Measurements from ENCODE around the gene GOLGA6D.
A peak's percentile ranks its signal among the peaks of the same experiment; 100 is the strongest.
"Not testable (repeated sequence)": the region's sequence is repeated elsewhere in the genome, so short reads cannot be mapped to it uniquely, and the experiment has no call there.

Gene GOLGA6D

GRCh38 chr15:75284152-75284551 lies 1.5 kb downstream of the GOLGA6D start:
- DNase-seq = not testable (repeated sequence)

GRCh38 chr15:75293660-75294059 lies 11.0 kb downstream of the GOLGA6D start:
- not testable (repeated sequence) for DNase-seq

GRCh38 chr15:75298541-75299310 lies 16.1 kb downstream of the GOLGA6D start:
- not testable (repeated sequence) for DNase-seq

GRCh38 chr15:75299311-75299688 lies 16.7 kb downstream of the GOLGA6D start:
- peak; percentile 67 for DNase-seq

GRCh38 chr15:75300026-75300425 lies 17.4 kb downstream of the GOLGA6D start:
- not testable (repeated sequence) for DNase-seq

GRCh38 chr15:75302318-75302717 lies 19.7 kb downstream of the GOLGA6D start:
- DNase-seq = no peak

- not testable (repeated sequence) for DNase-seq
Observed at GRCh38 chr15:75302753-75303152, 20.1 kb downstream of the GOLGA6D start.

GRCh38 chr15:75306188-75306587 lies 23.6 kb downstream of the GOLGA6D start:
- DNase-seq = no peak

- DNase-seq = no peak
Observed at GRCh38 chr15:75307778-75308390, 25.2 kb downstream of the GOLGA6D start.

GRCh38 chr15:75309711-75310110 lies 27.1 kb downstream of the GOLGA6D start:
- DNase-seq = no peak

GRCh38 chr15:75312548-75312947 lies 29.9 kb downstream of the GOLGA6D start:
- DNase-seq = not testable (repeated sequence)

- no peak for DNase-seq
Observed at GRCh38 chr15:75313116-75313845, 30.6 kb downstream of the GOLGA6D start.

- DNase-seq = no peak
Observed at GRCh38 chr15:75314552-75315290, 32.1 kb downstream of the GOLGA6D start.

- not testable (repeated sequence) for DNase-seq
Observed at GRCh38 chr15:75319231-75319897, 36.7 kb downstream of the GOLGA6D start.

GRCh38 chr15:75321711-75322110 lies 39.1 kb downstream of the GOLGA6D start:
- DNase-seq = no peak

- no peak for DNase-seq
Observed at GRCh38 chr15:75325922-75326321, 43.3 kb downstream of the GOLGA6D start.

- DNase-seq = no peak
Observed at GRCh38 chr15:75327005-75327404, 44.4 kb downstream of the GOLGA6D start.

- no peak for DNase-seq
Observed at GRCh38 chr15:75327491-75327890, 44.9 kb downstream of the GOLGA6D start.

- DNase-seq = no peak
Observed at GRCh38 chr15:75328493-75329314, 46.1 kb downstream of the GOLGA6D start.

- DNase-seq = no peak
Observed at GRCh38 chr15:75329571-75329970, 46.9 kb downstream of the GOLGA6D start.

GRCh38 chr15:75332093-75332492 lies 49.5 kb downstream of the GOLGA6D start:
- not testable (repeated sequence) for DNase-seq

Data from activated naive CD4-positive, alpha-beta T cell treated with anti-CD3 and anti-CD28 coated beads, Interleukin-2, amount 50 U/mL, for 16 hours (primary cell).